ENCODE measurements around the gene PAX7.
"Not testable (repeated sequence)": the region's sequence is repeated elsewhere in the genome, so short reads cannot be mapped to it uniquely, and the experiment has no call there.

Gene PAX7

GRCh38 chr1:18661404-18662285, 31.0 kb downstream of the PAX7 start:
- no peak for DNase-seq (ENCODE audit: low read depth in 2 of 2)

DNA sequence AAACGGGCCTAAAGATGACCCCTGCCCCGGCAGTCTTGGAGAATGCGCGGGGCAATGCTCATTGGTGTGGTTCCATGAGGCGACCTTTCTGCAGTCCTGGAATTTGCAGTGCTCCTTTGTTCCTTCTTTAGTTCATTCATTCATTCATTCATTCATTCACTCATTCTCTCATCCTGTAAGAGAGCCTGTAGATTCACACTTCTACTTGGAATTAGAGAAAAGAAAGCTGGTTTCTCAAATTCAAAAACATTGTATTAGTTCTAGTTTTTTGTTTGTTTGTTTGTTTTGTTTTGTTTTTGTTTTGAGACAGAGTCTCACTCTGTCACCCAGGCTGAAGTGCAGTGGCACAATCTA, 31.6 kb downstream of the PAX7 start:
- DNase-seq (ENCODE audit: low read depth in 2 of 2), result no peak

GRCh38 chr1:18666317-18666920, 35.8 kb downstream of the PAX7 start:
- no peak for DNase-seq (ENCODE audit: low read depth in 2 of 2)

DNA sequence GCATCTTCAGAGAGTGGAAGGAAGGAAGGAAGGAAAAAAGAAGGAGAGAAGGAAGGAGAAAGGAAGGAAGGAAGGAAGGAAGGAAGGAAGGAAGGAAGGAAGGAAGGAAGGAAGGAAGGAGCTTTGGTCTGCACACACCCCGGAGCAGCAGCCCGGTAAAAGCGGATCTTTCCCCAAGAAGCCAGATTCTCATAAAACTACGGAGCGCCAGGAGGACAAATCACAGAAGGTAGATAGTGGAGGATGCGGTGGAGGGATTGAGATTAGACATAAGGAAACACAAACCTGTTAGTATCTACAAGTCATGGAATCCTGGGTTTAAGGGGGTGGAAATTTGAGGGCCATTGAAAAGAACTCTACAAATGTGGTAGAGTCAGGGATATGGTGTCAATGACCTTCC, 36.7 kb downstream of the PAX7 start:
- DNase-seq (ENCODE audit: low read depth in 2 of 2), result no peak

- DNase-seq (ENCODE audit: low read depth in 2 of 2), result no peak
These were observed 37.4 kb downstream of the PAX7 start for GRCh38 chr1:18668046-18668445.

DNA sequence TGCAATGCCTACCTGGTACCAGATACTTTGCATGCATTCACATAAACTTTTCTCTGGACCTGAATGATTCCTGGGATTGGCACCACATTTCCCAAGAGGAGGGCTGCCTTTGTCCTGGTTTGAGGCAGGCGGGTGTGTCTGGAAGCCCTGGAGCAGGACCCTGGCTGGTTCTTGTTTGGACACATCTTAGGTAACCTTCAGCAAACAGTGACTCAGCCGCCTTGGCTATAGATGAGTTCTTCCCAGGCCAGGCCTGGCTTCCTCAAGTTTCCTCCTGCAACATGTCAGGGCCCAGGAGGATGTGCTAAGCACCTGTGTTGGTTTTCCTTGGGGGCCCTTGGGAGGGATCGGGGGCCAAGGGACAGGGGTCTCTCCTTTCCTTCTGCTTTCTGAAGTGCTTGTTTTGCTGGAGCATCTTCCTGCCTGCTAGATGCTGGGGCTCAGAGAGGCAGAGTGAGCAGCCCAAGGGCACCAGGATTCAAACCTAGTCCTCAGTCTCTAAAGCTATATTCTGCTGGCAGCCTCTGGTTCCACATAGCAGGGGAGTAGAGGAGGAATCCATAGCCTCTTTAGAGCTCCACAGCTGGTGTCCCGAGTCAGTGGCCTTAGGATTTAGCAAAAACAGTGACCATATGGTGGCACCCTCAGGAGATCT, 38.2 kb downstream of the PAX7 start:
- DNase-seq (ENCODE audit: low read depth in 2 of 2), result no peak

DNA sequence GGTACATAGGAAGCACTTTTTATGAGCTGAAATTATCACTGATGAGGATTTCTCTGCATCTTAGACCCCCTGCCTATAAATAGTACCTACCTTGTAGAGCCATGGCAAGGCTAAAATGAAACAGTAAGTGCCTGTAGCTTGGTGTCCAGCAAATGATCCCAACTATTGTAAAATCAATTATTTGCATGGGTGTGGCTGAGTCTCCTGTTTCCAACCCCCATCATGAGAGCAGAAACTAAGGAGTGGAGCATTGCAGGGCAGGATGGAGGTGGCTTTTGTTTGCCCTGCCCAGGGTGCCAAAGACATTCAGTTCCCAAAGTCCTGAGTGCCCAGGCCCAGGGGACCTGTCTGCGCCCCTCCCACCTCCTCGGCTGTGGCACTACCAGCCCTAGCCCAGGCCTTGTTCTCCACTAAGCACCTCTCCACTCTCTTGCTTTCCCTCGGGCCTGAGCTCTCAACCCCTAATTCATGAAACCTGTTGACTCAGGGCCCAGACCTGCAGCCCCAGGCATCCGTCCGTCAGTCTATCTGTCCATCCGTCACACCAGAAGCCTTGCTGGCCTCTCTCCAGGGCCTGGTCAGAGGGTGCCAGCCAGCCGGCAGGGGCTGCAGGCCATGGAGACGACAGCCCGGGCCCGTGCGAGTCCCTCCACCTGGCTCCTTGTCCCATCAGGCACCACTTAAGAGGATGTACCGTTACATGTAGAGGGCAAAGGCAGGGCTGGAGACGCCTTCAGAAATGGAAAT, 39.6 kb downstream of the PAX7 start:
- DNase-seq (ENCODE audit: low read depth in 2 of 2), result no peak

GRCh38 chr1:18670868-18671225, 40.2 kb downstream of the PAX7 start:
- no peak for DNase-seq (ENCODE audit: low read depth in 2 of 2)

DNA sequence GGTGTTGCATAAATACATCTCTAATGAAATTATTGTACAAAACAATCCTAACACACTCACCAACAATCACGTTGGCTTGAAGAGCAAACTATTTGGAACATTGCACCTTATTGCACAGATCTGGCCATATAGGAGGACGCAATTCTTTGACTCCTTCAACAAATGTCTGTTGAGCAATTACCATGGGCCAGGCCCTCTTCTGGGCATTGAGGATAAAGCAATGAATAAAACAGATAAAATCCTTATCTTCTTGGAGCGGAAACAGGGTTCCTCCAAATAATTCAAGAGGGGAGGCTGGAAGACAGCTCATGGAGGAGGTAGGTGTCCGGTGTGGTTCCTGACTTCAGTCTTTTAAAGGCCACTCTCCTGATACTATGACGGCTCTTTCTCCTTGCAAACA, 43.3 kb downstream of the PAX7 start:
- no peak for DNase-seq (ENCODE audit: low read depth in 2 of 2)

- no peak for DNase-seq (ENCODE audit: low read depth in 2 of 2)
These were observed 45.7 kb downstream of the PAX7 start for GRCh38 chr1:18676332-18676781.

DNA sequence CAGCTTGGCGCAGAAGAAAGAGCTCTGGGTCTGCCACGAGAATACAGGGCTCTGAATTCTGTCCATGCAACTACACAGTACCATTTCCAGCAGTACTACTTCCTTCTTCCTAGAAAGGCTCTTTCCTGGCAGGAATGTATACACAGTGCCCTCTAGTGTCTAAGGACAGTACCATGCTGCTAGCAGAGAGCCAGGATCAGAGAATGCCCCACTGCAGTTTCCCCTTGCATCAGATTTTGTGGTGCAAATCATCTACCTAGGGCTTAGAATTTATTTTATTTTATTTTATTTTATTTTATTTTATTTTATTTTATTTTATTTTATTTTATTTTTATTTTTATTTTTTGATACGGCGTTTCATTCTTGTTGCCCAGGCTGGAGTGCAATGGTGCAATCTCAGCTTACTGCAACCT, 50.8 kb downstream of the PAX7 start:
- DNase-seq (ENCODE audit: low read depth in 2 of 2), result no peak

DNA sequence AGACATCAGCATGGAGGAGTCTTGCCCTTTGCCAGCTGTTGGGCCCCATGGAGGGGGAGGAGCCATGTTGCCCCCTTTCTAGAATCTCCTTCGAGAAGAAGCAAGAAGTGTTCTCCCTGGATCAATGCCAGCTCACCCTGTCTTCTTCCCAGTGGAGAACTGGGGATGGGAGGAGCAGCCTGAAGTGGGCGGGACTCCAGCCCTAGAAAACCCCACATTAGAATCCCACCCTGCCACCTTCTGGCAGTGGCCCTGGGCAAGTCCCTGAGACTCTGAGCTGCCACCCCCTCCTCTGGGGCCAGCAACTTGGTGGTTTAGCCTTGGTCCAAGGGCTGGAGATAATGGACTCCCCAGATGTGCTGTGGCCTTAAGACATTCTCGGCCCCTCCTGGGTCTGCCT, 51.7 kb downstream of the PAX7 start:
- DNase-seq (ENCODE audit: low read depth in 2 of 2), result no peak

- no peak for DNase-seq (ENCODE audit: low read depth in 2 of 2)
These were observed 53.7 kb downstream of the PAX7 start for GRCh38 chr1:18684303-18684702.

GRCh38 chr1:18686540-18686939, 55.9 kb downstream of the PAX7 start:
- no peak for DNase-seq (ENCODE audit: low read depth in 2 of 2)

- no peak for DNase-seq (ENCODE audit: low read depth in 2 of 2)
These were observed 56.6 kb downstream of the PAX7 start for GRCh38 chr1:18687273-18687672.

GRCh38 chr1:18691648-18692047, 61.0 kb downstream of the PAX7 start:
- DNase-seq (ENCODE audit: low read depth in 2 of 2), result no peak

DNA sequence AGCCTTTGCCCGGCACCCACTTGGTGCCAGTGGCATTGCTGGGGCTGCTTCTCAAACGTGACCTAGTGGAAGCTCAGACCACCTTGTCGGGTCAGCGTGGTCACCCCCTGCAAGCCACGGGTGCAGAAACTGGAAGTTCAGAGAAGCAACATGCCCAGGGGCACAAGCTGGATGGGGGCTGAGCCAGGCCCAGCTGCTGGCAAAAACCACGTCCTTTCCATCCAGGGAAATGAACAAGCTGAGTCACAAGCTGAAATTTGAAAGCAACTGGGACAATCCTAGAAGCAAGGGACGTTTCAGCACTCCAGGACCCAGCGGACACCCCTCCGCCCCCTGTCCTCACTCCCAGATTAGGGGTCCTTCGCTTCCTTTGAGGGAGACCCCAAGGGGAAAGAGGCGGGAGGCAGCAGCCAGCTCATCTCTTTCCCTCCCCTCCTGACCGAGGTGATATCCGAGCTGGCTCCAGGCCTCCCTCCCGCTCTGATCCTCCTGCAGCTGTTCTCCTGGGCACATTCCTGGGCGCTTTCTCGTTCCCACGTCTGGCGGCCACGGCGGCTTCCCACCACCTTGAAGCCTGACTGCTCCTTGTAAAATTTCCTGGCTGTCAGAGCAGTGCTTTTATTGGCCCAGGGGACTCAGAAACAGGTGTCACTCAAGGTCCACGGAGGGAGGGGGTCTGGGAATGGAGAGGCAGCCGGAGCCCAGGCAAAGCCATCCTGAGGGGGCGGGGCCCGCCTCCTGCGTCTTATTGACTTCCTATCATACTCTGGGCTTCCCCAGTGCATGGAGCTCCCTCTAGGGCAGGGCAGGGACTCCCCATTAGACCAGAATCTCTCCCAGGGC, 62.8 kb downstream of the PAX7 start:
- DNase-seq (ENCODE audit: low read depth in 2 of 2), result no peak

- DNase-seq (ENCODE audit: low read depth in 2 of 2), result not testable (repeated sequence)
These were observed 63.6 kb downstream of the PAX7 start for GRCh38 chr1:18694289-18694688.

- no peak for DNase-seq (ENCODE audit: low read depth in 2 of 2)
These were observed 66.9 kb downstream of the PAX7 start for GRCh38 chr1:18697541-18697940.

- no peak for DNase-seq (ENCODE audit: low read depth in 2 of 2)
These were observed 69.9 kb downstream of the PAX7 start for GRCh38 chr1:18700530-18700929.

GRCh38 chr1:18701183-18701582, 70.5 kb downstream of the PAX7 start:
- DNase-seq (ENCODE audit: low read depth in 2 of 2), result no peak

Measured in stimulated activated CD4-positive, alpha-beta T cell treated with anti-CD3 and anti-CD28 coated beads, Interleukin-12 subunit alpha, Interleukin-12 subunit beta, amount 100 ng/mL, for 24 hours (primary cell).